Ishikawa (cell line): Measurements from ENCODE around the gene ERBB2.

Source experiments
- CEBPB ChIP-seq: IDR thresholded peaks from 2 replicates; pipeline ENCODE4 v1.6.1; 2012
- CREB1 ChIP-seq: IDR thresholded peaks from 2 replicates; pipeline ENCODE4 v1.6.1; 2012; ENCODE audit warnings: low read depth
- EGR1 ChIP-seq: IDR thresholded peaks from 2 replicates; pipeline ENCODE4 v1.6.1; 2012
- EP300 ChIP-seq: IDR thresholded peaks from 2 replicates; pipeline ENCODE4 v1.6.1; 2012; ENCODE audit warnings: borderline replicate concordance
- MAX ChIP-seq: IDR thresholded peaks from 2 replicates; pipeline ENCODE4 v1.6.1; 2012
- NFIC ChIP-seq: IDR thresholded peaks from 2 replicates; pipeline ENCODE4 v1.6.1; 2012
- RAD21 ChIP-seq: IDR thresholded peaks from 2 replicates; pipeline ENCODE4 v1.6.1; 2012; ENCODE audit warnings: low read depth
- REST ChIP-seq: IDR thresholded peaks from 2 replicates; pipeline ENCODE4 v1.6.1; 2012; ENCODE audit warnings: low read depth, mild to moderate bottlenecking
- TAF1 ChIP-seq: IDR thresholded peaks from 2 replicates; pipeline ENCODE4 v1.6.1; 2012; ENCODE audit warnings: low read depth, mild to moderate bottlenecking
- TCF12 ChIP-seq: IDR thresholded peaks from 2 replicates; pipeline ENCODE4 v1.6.1; 2012; ENCODE audit warnings: low read depth
- USF1 ChIP-seq: IDR thresholded peaks from 2 replicates; pipeline ENCODE4 v1.6.1; 2012
- YY1 ChIP-seq: IDR thresholded peaks from 2 replicates; pipeline ENCODE4 v1.6.1; 2012; ENCODE audit warnings: low read depth
- ZBTB7A ChIP-seq: IDR thresholded peaks from 2 replicates; pipeline ENCODE4 v1.6.1; 2012; ENCODE audit warnings: low read depth

GRCh38 chr17:39667262-39667944 is 32.5 kb upstream of the ERBB2 start:
- no peak for TF ChIP-seq ZBTB7A
- TF ChIP-seq RAD21, result no peak
- no peak for TF ChIP-seq MAX
- no peak for TF ChIP-seq USF1
- TF ChIP-seq TCF12, result no peak
- no peak for TF ChIP-seq REST
- TF ChIP-seq EP300, result no peak
- TF ChIP-seq TAF1, result no peak
- TF ChIP-seq NFIC, result no peak
- TF ChIP-seq YY1, result no peak
- no peak for TF ChIP-seq CEBPB
- TF ChIP-seq CREB1, result no peak
- no peak for TF ChIP-seq EGR1
